A549 treated with Mapracorat at 1 μM for 4 hours (cell line): ENCODE results near the gene VAV3. TPM values are rescaled to one million over a fixed set of nuclear protein-coding genes. Genes with fewer than 3 reads are reported as not detected.

Experiments
- total RNA-seq: library from RNA; stranded (reverse); fragments of 200-300 nt; extraction: Qiagen RNA extraction; gene quantifications from 5 replicates; pipeline ENCODE4 v1.2.3, GENCODE V29; 2022

Gene VAV3
- total RNA-seq: 0.29 to 1.1 TPM (median 0.67 TPM) in 5 replicates

DNA sequence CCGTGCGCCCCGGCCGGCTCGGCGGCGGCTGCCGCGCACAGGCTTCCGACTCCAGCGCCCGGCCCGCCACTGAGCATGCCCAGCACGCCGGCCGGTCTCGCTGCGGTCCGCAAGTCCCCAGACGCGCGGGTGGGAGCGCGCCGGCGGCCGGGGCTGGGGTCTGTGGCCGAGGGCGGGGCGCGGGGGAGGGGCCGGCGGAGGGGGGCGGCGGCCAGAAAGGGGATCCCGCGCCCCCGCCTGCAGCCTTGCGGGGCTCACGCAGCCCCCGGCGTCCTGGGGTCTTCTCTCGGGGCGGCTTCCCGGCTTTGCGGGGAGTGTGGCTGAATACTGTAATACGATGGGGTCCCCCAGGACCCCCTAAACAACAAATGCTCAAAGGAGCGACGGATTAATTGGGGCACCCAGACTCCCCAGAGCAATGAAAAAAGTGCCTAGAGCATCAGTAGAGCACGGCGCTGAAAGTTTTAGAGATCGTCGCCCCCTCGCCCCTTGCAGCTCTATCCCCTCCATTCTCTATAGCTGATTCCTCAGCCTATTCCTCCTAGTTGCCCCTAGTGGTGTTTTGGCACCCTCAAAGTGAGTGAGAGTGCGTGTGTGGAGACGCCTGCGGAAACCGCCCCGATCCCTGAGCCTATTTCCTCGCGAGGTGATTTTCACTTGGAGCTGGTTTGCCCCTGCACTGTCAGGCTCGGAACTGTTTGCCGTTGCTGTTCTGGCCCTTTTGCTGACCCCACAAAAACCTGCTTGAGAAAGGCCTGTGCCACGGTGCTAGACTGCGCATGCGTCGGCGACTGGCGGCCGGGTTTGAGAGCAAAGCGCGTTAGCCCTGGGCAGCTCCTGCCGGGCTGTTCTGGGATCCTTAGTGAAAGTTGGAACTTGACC, at the start of gene VAV3:
Gene VAV3, minus strand, starts transcription at position 71 of the 882 bp plus-strand sequence. CDS start 311 bp downstream, outside the sequence.

Other genes starting within 250 kb of the VAV3 start
- gene SLC25A24, start 235.2 kb upstream of the VAV3 start, total RNA-seq: 21.2 to 29.7 TPM (median 28.6 TPM) in 5 replicates